Peyer's patch (tissue), 4 donors: Measurements from ENCODE around the gene ZSWIM5. TPM values are rescaled to one million over a fixed set of nuclear protein-coding genes. Genes with fewer than 3 reads are reported as not detected.

ENCODE experiments used
- DNase-seq, 3 donors: peaks; one replicate each; pipeline ENCODE4 v3.0.0-alpha.2; 2017 to 2019
- H3K27ac ChIP-seq, 4 donors: fragments of 200-600 bp; sonication (generic); one replicate each; pipeline ENCODE4 v1.5.1; 2016 to 2019
- H3K27me3 ChIP-seq, 2 donors: fragments of 200-600 bp; sonication (generic); one replicate each; pipeline ENCODE4 v1.5.1; 2019
- H3K36me3 ChIP-seq, 3 donors: fragments of 200-600 bp; sonication (generic); one replicate each; pipeline ENCODE4 v1.5.1; 2016 to 2019
- H3K4me1 ChIP-seq, 4 donors: fragments of 200-600 bp; sonication (generic); one replicate each; pipeline ENCODE4 v1.5.1; 2016 to 2019
- H3K4me3 ChIP-seq, 4 donors: fragments of 200-600 bp; sonication (generic); 1 replicate in 3 of 4; 2 replicates in 1 of 4; pipeline ENCODE4 v1.5.1; 2016 to 2019; ENCODE audit warnings: mild to moderate bottlenecking in 1 of 4
- H3K9me3 ChIP-seq, 4 donors: fragments of 200-600 bp; sonication (generic); one replicate each; pipeline ENCODE4 v1.5.1; 2016 to 2019; ENCODE audit warnings: mild to moderate bottlenecking in 1 of 4
- POLR2A ChIP-seq, 2 donors: fragments of 450-650 bp; IDR thresholded peaks; one replicate each; pipeline ENCODE4 v1.5.1; 2017; ENCODE audit warnings: antibody characterized with exemption in 2 of 2, mild to moderate bottlenecking in 2 of 2, moderate library complexity in 2 of 2
- total RNA-seq, 4 donors: library from RNA; depleted of rRNA; stranded (reverse); fragments of >200 nt; gene quantifications; one replicate each; pipeline ENCODE4 v1.1.0, GENCODE V29; 2016
- TF ChIP-seq, protein P1 (sequence below), 6 experiments: fragments of 450-650 bp in 4 of 6; fragments of 200-600 bp in 2 of 6; sonication (generic) in 1 of 6; IDR thresholded peaks; one replicate each; pipeline ENCODE4 v1.5.1; 2017 to 2019; ENCODE audit warnings: antibody characterized with exemption in 6 of 6, mild to moderate bottlenecking in 3 of 6, moderate library complexity in 1 of 6

Gene ZSWIM5
- total RNA-seq, 4 donors from 2014 or later = 8.3 to 16.5 (median 13.4) TPM

DNA sequence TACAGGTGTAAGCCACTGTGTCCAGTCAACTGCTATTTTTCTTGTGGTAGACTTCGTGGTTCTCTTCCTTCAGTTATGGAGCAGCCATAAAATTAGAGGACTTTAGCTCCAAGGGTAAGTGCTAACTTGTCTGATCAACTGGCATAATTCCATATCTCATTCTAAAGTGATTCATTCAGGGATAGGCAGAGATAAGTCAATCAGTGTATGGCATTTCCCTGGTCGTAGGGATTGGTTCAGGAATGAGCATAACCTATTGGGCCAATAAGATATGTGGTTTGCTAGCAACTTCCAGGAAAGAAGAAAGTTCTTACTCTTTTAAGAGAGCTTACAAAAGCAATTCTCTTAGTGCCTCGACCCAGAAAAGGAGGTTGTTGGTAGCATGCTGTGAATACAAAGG, 4.7 kb upstream of the ZSWIM5 start:
- DNase-seq = no peak
- peaks cover 0 to 13% (median 5%) of the 10 kb centered on the region in 4 donors for H3K4me1 ChIP-seq
- no peaks in the 10 kb centered on the region for H3K9me3 ChIP-seq
- no peaks in the 10 kb centered on the region for H3K36me3 ChIP-seq
- peak overlapping the region in 3 of 4 donors; percentile 25 to 66 (median 61) for H3K27ac ChIP-seq
- TF ChIP-seq POLR2A (IDR thresholded peaks at IDR 0.05) = peak in 1 of 2 donors; percentile 13
- TF ChIP-seq, protein P1, sequence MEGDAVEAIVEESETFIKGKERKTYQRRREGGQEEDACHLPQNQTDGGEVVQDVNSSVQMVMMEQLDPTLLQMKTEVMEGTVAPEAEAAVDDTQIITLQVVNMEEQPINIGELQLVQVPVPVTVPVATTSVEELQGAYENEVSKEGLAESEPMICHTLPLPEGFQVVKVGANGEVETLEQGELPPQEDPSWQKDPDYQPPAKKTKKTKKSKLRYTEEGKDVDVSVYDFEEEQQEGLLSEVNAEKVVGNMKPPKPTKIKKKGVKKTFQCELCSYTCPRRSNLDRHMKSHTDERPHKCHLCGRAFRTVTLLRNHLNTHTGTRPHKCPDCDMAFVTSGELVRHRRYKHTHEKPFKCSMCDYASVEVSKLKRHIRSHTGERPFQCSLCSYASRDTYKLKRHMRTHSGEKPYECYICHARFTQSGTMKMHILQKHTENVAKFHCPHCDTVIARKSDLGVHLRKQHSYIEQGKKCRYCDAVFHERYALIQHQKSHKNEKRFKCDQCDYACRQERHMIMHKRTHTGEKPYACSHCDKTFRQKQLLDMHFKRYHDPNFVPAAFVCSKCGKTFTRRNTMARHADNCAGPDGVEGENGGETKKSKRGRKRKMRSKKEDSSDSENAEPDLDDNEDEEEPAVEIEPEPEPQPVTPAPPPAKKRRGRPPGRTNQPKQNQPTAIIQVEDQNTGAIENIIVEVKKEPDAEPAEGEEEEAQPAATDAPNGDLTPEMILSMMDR (IDR thresholded peaks at IDR 0.05) = no peak
- H3K4me3 ChIP-seq = no peak overlapping the region
- H3K27me3 ChIP-seq = no peaks in the 10 kb centered on the region

DNA sequence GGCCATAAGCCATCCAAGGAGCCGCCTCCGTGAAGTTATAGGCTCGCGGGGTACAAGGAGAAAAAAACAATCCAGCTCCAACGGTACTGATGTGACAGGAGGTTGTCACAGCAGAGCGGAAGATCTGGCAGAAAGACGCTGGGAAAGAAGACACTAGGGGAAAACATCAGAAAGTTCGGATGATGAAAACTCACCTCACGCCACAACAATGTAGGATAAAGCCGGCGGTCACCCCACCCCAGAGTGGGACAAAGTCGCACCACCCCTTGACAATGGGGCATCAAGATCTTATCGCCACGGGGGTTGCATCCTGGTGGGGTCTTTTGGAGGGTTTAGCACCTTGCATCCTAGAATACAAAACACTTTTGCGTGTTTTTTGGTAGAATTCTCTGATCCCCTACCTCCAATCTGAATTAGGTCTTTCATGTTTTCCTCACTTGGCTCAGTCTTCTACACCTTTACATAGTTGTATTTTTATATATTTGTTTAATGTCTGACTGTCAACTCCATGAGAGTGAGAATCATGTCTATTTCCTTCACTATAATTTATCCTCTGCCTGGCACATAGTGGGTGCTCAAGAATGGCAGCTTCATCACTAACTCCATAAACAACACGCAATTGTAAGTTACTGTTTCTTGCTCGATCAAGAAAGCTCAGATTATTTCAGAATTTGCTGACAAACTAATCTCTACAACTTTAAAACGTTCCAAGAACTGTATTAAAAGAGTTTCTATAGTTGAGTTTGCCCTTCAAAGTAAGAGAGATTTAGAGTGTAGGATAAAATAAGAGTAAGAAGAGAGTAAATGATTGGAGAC, 611 bp upstream of the ZSWIM5 start:
- Histone ChIP-seq H3K27ac (peak overlapping the region; percentile 69 to 92 (median 86)), H3K4me3 (peak overlapping the region; percentile 70 to 87 (median 83)), H3K36me3 (no peaks in the 10 kb centered on the region), H3K27me3 (no peaks in the 10 kb centered on the region), H3K9me3 (no peaks in the 10 kb centered on the region), H3K4me1 (peaks cover 0 to 17% (median 5%) of the 10 kb centered on the region in 4 donors)
- DNase-seq = no peak
- TF ChIP-seq, protein P1 (IDR thresholded peaks at IDR 0.05) = no peak
- TF ChIP-seq POLR2A (IDR thresholded peaks at IDR 0.05) = no peak

DNA sequence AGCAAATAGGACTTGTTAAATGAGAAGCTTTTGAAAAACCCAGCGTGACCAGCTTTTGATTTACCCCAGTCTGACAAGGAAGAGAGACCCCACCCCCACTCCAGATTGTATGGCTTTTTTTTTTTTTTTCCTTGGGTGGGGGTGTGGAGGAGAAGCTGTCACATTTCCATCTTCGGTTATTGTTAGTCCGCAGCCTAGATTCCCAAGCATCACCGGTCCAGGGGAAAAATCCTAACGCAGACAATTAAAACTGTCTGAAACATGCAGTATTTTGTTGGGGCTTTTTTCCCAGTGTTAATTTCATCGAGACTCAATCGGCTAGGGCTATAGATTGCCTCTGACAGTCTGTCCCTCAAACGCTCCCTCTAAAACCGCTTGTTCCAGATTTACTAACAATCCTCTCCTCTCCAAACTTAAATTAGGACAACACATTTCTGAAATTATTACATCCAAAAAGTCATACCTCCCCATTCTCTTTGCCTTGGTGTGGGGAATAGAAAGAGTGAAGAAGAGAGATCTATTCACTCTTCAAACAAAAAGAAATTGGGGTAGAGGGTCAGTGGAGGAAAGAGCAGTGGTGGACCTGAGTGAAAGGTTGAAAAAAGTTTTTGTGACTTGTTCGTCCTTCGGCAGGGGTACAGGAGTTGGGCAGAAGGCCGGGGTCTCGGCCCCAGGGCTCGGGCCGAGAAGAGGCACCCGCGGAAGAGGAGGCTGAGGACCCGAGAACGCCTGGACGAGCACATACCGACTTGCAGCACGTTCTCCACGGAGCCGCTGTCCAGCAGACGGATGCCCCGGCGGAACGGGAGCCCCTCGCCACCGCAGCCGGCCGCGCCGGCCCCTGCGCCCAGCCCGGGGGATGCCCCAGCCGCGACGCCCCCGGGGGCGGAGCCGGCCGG, 1.1 kb downstream of the ZSWIM5 start:
- peak overlapping the region; percentile 15 to 89 (median 40) for H3K27ac ChIP-seq

DNA sequence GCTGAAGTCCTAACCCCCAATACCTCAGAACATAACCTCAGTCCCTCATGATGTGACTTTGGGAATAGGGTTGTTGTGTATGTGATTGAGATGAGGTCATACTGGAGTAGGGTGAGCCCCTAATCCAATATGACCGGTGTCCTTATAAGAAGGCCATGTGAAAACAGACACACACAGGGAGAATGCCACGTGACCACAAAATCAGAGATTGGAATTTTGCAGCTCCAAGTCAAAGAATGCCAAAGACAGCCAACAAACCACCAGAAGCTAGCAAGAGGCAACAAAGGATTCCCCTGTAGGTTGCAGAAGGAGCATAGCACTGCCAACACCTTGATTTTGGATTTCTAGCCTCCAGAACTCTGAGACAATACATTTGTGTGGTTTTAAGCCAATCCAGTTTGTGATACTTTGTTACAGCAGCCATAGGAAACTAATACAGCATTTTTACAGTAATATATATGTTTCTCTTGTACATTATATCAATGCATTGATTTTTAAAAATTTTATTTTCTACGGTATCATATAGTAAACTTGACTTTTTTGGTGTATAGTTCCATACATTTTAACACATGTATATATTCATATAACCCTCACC, 5.4 kb downstream of the ZSWIM5 start:
- H3K4me3 ChIP-seq = no peak overlapping the region
- H3K27ac ChIP-seq = no peak overlapping the region
- no peaks in the 10 kb centered on the region for H3K27me3 ChIP-seq
- H3K36me3 ChIP-seq = no peaks in the 10 kb centered on the region
- no peaks in the 10 kb centered on the region for H3K9me3 ChIP-seq
- TF ChIP-seq, protein P1 (IDR thresholded peaks at IDR 0.05) = no peak
- no peak for TF ChIP-seq POLR2A (IDR thresholded peaks at IDR 0.05)
- peaks cover 0 to 4% (median 0%) of the 10 kb centered on the region in 4 donors for H3K4me1 ChIP-seq
- no peak for DNase-seq

More for the DNA sequence above, 1.1 kb downstream of the ZSWIM5 start:
- peak overlapping the region; percentile 70 to 87 (median 83) for H3K4me3 ChIP-seq
- TF ChIP-seq POLR2A (IDR thresholded peaks at IDR 0.05) = no peak
- TF ChIP-seq, protein P1 (IDR thresholded peaks at IDR 0.05) = no peak
- no peaks in the 10 kb centered on the region for H3K27me3 ChIP-seq
- H3K9me3 ChIP-seq = no peaks in the 10 kb centered on the region
- no peaks in the 10 kb centered on the region for H3K36me3 ChIP-seq
- peaks cover 0 to 17% (median 5%) of the 10 kb centered on the region in 4 donors for H3K4me1 ChIP-seq
- DNase-seq = peak; percentile 26 to 68 (median 66)

DNA sequence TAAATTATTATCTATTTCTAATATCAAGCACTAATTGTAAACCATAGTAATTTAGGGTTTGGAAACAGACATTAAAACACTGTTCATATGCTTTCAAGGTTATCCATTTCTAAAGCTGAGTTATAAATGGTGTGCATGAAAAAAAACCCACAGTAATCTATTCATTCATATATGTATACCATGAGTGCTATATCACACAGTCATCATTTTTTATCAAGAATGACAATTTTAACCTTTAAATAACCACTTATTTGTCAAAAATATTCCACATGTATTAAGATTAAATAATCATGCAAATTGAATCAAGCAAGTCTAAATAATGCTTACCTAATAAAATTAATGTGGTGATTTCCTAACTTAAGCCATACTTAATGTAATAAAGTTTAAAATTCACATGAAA, 6.0 kb downstream of the ZSWIM5 start:
- Histone ChIP-seq H3K4me1 (peaks cover 0 to 4% (median 0%) of the 10 kb centered on the region in 4 donors), H3K4me3 (no peak overlapping the region), H3K27ac (no peak overlapping the region), H3K27me3 (no peaks in the 10 kb centered on the region), H3K9me3 (no peaks in the 10 kb centered on the region), H3K36me3 (no peaks in the 10 kb centered on the region)
- DNase-seq = no peak
- no peak for TF ChIP-seq POLR2A (IDR thresholded peaks at IDR 0.05)
- TF ChIP-seq, protein P1 (IDR thresholded peaks at IDR 0.05) = no peak
